K562 (cell line): ENCODE results near the gene ACADM. TPM values are rescaled to one million over a fixed set of nuclear protein-coding genes. Genes with fewer than 3 reads are reported as not detected.

Experiments
- C11orf30 ChIP-seq: fragments of 450-650 bp; IDR thresholded peaks from 2 replicates; pipeline ENCODE4 v1.6.1; 2016; ENCODE audit warnings: low read depth, mild to moderate bottlenecking
- MAFK ChIP-seq: IDR thresholded peaks from 2 replicates; pipeline ENCODE4 v1.6.1; 2011; ENCODE audit warnings: low read length, improper control_type of control experiment
- RBM25 ChIP-seq: fragments of 200-400 bp; formaldehyde crosslinking; IDR thresholded peaks from 2 replicates; pipeline ENCODE4 v1.6.1; 2018; ENCODE audit warnings: low read length, low read depth, moderate library complexity; ENCODE audit not compliant: severe bottlenecking
- SMARCA4 ChIP-seq: fragments of 450-650 bp; IDR thresholded peaks from 2 replicates; pipeline ENCODE4 v1.6.1; 2016
- ZNF232 ChIP-seq: sonication (generic); formaldehyde crosslinking; IDR thresholded peaks from 2 replicates; pipeline ENCODE4 v1.8.0; 2022; ENCODE audit warnings: mild to moderate bottlenecking, missing genetic modification reagents
- ZNF57 ChIP-seq: fragments of 450-650 bp; formaldehyde crosslinking; IDR thresholded peaks from 2 replicates; pipeline ENCODE4 v1.4.0; 2020; ENCODE audit warnings: mild to moderate bottlenecking, moderate library complexity
- polyA plus RNA-seq, 8 experiments: library from polyadenylated mRNA; depleted of rRNA in 4 of 8; stranded (reverse) in 5 of 8; unstranded in 3 of 8; fragments of >200 nt; fragmentation: Nextera tagmentation in 2 of 8; fragmentation: Illumina TruSeq in 1 of 8; extraction: Ambion mirVana in 2 of 8; extraction: Trizol in 1 of 8; gene quantifications; 2 replicates each; pipeline versions ENCODE4 v1.2.1 to v1.2.3, GENCODE V29; 2011 to 2014; ENCODE audit warnings: inconsistent platforms in 1 of 8, missing spikeins in 1 of 8
- total RNA-seq, 7 experiments: library from RNA; depleted of rRNA in 6 of 7; stranded (reverse); fragments of >200 nt in 6 of 7; fragmentation: Illumina TruSeq in 2 of 7; extraction: Trizol in 2 of 7; gene quantifications; 2 replicates each; pipeline versions ENCODE4 v1.2.1 to v1.2.3, GENCODE V29; 2011 to 2021; ENCODE audit warnings: low replicate concordance in 1 of 7
- TF ChIP-seq, protein P1 (sequence below), 3 experiments: fragments of 200-800 bp in 1 of 3; fragments of 250-450 bp in 1 of 3; fragments of 450-650 bp in 1 of 3; sonication (Bioruptor Pico) in 1 of 3; sonication (Bioruptor generic) in 1 of 3; formaldehyde crosslinking in 1 of 3; IDR thresholded peaks; 2 replicates each; pipeline versions ENCODE4 v1.6.1 to v1.8.0; 2016 to 2022; ENCODE audit warnings: mild to moderate bottlenecking in 2 of 3, missing genetic modification characterization in 2 of 3, missing compliant biosample characterization in 1 of 3, moderate library complexity in 1 of 3
- TF ChIP-seq, protein P2 (sequence below): fragments of 450-650 bp; IDR thresholded peaks from 2 replicates; pipeline ENCODE4 v1.6.1; 2017; ENCODE audit warnings: antibody characterized with exemption
- TF ChIP-seq, protein P3 (sequence below): fragments of 450-650 bp; IDR thresholded peaks from 2 replicates; pipeline ENCODE4 v1.6.1; 2016; ENCODE audit warnings: borderline replicate concordance
- TF ChIP-seq, protein P4 (sequence below): fragments of 200-400 bp; formaldehyde crosslinking; IDR thresholded peaks from 2 replicates; pipeline ENCODE4 v1.6.1; 2017; ENCODE audit warnings: mild to moderate bottlenecking, low read depth, low read length, moderate library complexity
- TF ChIP-seq, protein P5 (sequence below), 2 experiments: fragments of 450-650 bp; IDR thresholded peaks; 2 replicates each; pipeline ENCODE4 v1.6.1; 2018; ENCODE audit warnings: mild to moderate bottlenecking in 2 of 2, low read depth in 1 of 2; ENCODE audit not compliant: partially characterized antibody in 2 of 2

Gene ACADM
- total and polyA plus RNA-seq, 9 of the 15 experiments (the other 6 are each of a cell fraction or from before 2014, with no cell fraction given), result 82.5 to 156 (median 123) TPM

DNA sequence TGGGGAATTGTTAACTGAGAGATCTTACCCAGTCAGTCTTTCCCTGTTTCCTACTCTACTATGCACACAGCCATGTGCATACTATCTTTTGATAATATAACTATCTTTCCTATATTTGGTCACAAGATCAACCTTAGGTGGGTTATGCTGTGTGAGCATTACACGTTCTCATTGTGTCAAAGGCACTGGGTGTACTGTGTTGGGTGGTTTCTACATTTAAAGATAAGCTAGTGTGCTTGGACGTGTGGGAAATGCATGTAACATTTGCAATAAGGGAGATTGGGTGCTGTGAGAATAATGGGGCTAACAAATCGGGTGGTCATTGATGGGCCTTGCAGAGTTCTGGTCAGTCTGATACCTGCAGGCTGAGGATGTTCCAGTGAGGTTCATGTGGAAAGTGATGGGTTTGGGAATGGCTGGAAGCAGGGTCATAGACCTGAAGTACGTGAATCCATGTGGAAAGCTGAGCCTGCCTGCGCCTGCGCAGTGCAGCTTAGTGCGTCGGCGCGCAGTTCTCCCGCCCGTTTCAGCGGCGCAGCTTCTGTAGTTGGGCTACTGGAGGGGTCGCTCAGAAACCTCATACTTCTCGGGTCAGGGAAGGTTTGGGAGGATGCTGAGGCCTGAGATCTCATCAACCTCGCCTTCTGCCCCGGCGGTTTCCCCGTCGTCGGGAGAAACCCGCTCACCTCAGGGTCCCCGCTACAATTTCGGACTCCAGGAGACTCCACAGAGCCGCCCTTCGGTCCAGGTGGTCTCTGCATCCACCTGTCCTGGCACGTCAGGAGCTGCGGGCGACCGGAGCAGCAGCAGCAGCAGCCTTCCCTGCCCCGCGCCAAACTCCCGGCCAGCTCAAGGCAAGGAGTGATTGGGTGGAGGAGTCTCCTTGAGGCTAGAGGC lies 72.1 kb downstream of the ACADM start, which contains the start of gene MSH4 (continued):
- TF ChIP-seq, protein P1, sequence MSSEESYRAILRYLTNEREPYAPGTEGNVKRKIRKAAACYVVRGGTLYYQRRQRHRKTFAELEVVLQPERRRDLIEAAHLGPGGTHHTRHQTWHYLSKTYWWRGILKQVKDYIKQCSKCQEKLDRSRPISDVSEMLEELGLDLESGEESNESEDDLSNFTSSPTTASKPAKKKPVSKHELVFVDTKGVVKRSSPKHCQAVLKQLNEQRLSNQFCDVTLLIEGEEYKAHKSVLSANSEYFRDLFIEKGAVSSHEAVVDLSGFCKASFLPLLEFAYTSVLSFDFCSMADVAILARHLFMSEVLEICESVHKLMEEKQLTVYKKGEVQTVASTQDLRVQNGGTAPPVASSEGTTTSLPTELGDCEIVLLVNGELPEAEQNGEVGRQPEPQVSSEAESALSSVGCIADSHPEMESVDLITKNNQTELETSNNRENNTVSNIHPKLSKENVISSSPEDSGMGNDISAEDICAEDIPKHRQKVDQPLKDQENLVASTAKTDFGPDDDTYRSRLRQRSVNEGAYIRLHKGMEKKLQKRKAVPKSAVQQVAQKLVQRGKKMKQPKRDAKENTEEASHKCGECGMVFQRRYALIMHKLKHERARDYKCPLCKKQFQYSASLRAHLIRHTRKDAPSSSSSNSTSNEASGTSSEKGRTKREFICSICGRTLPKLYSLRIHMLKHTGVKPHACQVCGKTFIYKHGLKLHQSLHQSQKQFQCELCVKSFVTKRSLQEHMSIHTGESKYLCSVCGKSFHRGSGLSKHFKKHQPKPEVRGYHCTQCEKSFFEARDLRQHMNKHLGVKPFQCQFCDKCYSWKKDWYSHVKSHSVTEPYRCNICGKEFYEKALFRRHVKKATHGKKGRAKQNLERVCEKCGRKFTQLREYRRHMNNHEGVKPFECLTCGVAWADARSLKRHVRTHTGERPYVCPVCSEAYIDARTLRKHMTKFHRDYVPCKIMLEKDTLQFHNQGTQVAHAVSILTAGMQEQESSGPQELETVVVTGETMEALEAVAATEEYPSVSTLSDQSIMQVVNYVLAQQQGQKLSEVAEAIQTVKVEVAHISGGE (CRISPR knock-in tag; IDR thresholded peaks at IDR 0.05), result no peak
- TF ChIP-seq, protein P2, sequence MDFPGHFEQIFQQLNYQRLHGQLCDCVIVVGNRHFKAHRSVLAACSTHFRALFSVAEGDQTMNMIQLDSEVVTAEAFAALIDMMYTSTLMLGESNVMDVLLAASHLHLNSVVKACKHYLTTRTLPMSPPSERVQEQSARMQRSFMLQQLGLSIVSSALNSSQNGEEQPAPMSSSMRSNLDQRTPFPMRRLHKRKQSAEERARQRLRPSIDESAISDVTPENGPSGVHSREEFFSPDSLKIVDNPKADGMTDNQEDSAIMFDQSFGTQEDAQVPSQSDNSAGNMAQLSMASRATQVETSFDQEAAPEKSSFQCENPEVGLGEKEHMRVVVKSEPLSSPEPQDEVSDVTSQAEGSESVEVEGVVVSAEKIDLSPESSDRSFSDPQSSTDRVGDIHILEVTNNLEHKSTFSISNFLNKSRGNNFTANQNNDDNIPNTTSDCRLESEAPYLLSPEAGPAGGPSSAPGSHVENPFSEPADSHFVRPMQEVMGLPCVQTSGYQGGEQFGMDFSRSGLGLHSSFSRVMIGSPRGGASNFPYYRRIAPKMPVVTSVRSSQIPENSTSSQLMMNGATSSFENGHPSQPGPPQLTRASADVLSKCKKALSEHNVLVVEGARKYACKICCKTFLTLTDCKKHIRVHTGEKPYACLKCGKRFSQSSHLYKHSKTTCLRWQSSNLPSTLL, result no peak
- TF ChIP-seq MAFK, result no peak
- TF ChIP-seq ZNF57, result no peak
- no peak for TF ChIP-seq ZNF232
- TF ChIP-seq, protein P3, sequence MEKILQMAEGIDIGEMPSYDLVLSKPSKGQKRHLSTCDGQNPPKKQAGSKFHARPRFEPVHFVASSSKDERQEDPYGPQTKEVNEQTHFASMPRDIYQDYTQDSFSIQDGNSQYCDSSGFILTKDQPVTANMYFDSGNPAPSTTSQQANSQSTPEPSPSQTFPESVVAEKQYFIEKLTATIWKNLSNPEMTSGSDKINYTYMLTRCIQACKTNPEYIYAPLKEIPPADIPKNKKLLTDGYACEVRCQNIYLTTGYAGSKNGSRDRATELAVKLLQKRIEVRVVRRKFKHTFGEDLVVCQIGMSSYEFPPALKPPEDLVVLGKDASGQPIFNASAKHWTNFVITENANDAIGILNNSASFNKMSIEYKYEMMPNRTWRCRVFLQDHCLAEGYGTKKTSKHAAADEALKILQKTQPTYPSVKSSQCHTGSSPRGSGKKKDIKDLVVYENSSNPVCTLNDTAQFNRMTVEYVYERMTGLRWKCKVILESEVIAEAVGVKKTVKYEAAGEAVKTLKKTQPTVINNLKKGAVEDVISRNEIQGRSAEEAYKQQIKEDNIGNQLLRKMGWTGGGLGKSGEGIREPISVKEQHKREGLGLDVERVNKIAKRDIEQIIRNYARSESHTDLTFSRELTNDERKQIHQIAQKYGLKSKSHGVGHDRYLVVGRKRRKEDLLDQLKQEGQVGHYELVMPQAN, result peak; percentile 45; the same call in 1 of the 2 replicates
- no peak for TF ChIP-seq RBM25
- TF ChIP-seq, protein P4, sequence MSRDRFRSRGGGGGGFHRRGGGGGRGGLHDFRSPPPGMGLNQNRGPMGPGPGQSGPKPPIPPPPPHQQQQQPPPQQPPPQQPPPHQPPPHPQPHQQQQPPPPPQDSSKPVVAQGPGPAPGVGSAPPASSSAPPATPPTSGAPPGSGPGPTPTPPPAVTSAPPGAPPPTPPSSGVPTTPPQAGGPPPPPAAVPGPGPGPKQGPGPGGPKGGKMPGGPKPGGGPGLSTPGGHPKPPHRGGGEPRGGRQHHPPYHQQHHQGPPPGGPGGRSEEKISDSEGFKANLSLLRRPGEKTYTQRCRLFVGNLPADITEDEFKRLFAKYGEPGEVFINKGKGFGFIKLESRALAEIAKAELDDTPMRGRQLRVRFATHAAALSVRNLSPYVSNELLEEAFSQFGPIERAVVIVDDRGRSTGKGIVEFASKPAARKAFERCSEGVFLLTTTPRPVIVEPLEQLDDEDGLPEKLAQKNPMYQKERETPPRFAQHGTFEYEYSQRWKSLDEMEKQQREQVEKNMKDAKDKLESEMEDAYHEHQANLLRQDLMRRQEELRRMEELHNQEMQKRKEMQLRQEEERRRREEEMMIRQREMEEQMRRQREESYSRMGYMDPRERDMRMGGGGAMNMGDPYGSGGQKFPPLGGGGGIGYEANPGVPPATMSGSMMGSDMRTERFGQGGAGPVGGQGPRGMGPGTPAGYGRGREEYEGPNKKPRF, result no peak
- TF ChIP-seq, protein P5, sequence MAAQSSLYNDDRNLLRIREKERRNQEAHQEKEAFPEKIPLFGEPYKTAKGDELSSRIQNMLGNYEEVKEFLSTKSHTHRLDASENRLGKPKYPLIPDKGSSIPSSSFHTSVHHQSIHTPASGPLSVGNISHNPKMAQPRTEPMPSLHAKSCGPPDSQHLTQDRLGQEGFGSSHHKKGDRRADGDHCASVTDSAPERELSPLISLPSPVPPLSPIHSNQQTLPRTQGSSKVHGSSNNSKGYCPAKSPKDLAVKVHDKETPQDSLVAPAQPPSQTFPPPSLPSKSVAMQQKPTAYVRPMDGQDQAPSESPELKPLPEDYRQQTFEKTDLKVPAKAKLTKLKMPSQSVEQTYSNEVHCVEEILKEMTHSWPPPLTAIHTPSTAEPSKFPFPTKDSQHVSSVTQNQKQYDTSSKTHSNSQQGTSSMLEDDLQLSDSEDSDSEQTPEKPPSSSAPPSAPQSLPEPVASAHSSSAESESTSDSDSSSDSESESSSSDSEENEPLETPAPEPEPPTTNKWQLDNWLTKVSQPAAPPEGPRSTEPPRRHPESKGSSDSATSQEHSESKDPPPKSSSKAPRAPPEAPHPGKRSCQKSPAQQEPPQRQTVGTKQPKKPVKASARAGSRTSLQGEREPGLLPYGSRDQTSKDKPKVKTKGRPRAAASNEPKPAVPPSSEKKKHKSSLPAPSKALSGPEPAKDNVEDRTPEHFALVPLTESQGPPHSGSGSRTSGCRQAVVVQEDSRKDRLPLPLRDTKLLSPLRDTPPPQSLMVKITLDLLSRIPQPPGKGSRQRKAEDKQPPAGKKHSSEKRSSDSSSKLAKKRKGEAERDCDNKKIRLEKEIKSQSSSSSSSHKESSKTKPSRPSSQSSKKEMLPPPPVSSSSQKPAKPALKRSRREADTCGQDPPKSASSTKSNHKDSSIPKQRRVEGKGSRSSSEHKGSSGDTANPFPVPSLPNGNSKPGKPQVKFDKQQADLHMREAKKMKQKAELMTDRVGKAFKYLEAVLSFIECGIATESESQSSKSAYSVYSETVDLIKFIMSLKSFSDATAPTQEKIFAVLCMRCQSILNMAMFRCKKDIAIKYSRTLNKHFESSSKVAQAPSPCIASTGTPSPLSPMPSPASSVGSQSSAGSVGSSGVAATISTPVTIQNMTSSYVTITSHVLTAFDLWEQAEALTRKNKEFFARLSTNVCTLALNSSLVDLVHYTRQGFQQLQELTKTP (IDR thresholded peaks at IDR 0.05; ENCODE audit: low read depth in 1 of 2, partially characterized antibody in 2 of 2), result no peak
- no peak for TF ChIP-seq C11orf30
- TF ChIP-seq SMARCA4, result no peak
